ENCODE measurements around the gene POMZP3. TPM values are rescaled to one million over a fixed set of nuclear protein-coding genes. Genes with fewer than 3 reads are reported as not detected.
"Not testable (repeated sequence)": the region's sequence is repeated elsewhere in the genome, so short reads cannot be mapped to it uniquely, and the experiment has no call there.

Gene POMZP3
- total and polyA plus RNA-seq, 8 donors: 1.1 to 18.1 (median 13.8) TPM; not detected in 2

GRCh38 chr7:76591033-76591432, 36.0 kb downstream of the POMZP3 start:
- 87 to 100% (median 97%) methylated on average over 1 to 3 of the region's 3 CpGs for WGBS, 5 donors
- H3K4me3 ChIP-seq; H3K9me3 ChIP-seq; intact Hi-C loops (cut with DNase I; ENCODE audit: low total_unique reads); DNase-seq; H3K27me3 ChIP-seq; H3K36me3 ChIP-seq; H3K27ac ChIP-seq: not testable (repeated sequence)
- peaks cover 10 to 35% (median 18%) of the 10 kb centered on the region in 4 donors for H3K4me1 ChIP-seq

- H3K4me1 ChIP-seq: peaks cover 17 to 45% (median 27%) of the 10 kb centered on the region in 4 donors
- no CpG with 5 or more reads among the region's 1 CpG for WGBS, 5 donors
- intact Hi-C loops (cut with DNase I; ENCODE audit: low total_unique reads); DNase-seq; H3K27me3 ChIP-seq; H3K36me3 ChIP-seq; H3K4me3 ChIP-seq; H3K9me3 ChIP-seq: not testable (repeated sequence)
- H3K27ac ChIP-seq: peak overlapping the region in 2 of 5 donors; percentile 46
Observed at GRCh38 chr7:76588586-76588985, 38.5 kb downstream of the POMZP3 start.

- H3K4me3 ChIP-seq; intact Hi-C loops (cut with DNase I; ENCODE audit: low total_unique reads); H3K27me3 ChIP-seq; H3K36me3 ChIP-seq; H3K9me3 ChIP-seq: not testable (repeated sequence)
- H3K27ac ChIP-seq: peak overlapping the region in 1 of 5 donors; percentile 1
- 61 to 86% (median 73%) methylated on average over 2 of the region's 2 CpGs for WGBS, 5 donors
- peak in 1 of 2 donors; percentile 12 for DNase-seq
- H3K4me1 ChIP-seq: peaks cover 19 to 53% (median 39%) of the 10 kb centered on the region in 4 donors
Observed at GRCh38 chr7:76586585-76587315, 40.3 kb downstream of the POMZP3 start.

- H3K4me3 ChIP-seq; H3K36me3 ChIP-seq; H3K27me3 ChIP-seq; intact Hi-C loops (cut with DNase I; ENCODE audit: low total_unique reads); H3K9me3 ChIP-seq: not testable (repeated sequence)
- peak in 1 of 3 donors; percentile 61 for TF ChIP-seq POLR2AphosphoS5 (IDR thresholded peaks at IDR 0.05)
- Histone ChIP-seq H3K4me1 (peaks cover 19 to 43% (median 31%) of the 10 kb centered on the region in 4 donors), H3K27ac (peak overlapping the region; percentile 56 to 80 (median 73))
- WGBS, 5 donors: 21 to 28% (median 22%) methylated on average over 4 to 5 of the region's 5 CpGs
- DNase-seq: peak in 1 of 2 donors; percentile 63
Observed at GRCh38 chr7:76583636-76584281, 43.3 kb downstream of the POMZP3 start.

- intact Hi-C loops (cut with DNase I; ENCODE audit: low total_unique reads); H3K4me3 ChIP-seq; H3K27me3 ChIP-seq; H3K9me3 ChIP-seq; H3K36me3 ChIP-seq: not testable (repeated sequence)
- DNase-seq: peak; percentile 82 to 86
- peaks cover 19 to 43% (median 29%) of the 10 kb centered on the region in 4 donors for H3K4me1 ChIP-seq
- 0 to 13% (median 11%) methylated on average over 1 to 2 of the region's 2 CpGs for WGBS, 5 donors
- H3K27ac ChIP-seq: peak overlapping the region in 4 of 5 donors; percentile 65 to 80 (median 75)
- peak in 2 of 3 donors; percentile 29 to 51 for TF ChIP-seq POLR2AphosphoS5 (IDR thresholded peaks at IDR 0.05)
Observed at GRCh38 chr7:76582848-76583631, 44.0 kb downstream of the POMZP3 start.

GRCh38 chr7:76575919-76576655, 51.0 kb downstream of the POMZP3 start:
- H3K9me3 ChIP-seq; H3K4me3 ChIP-seq; intact Hi-C loops (cut with DNase I; ENCODE audit: low total_unique reads); H3K27me3 ChIP-seq; H3K27ac ChIP-seq; H3K36me3 ChIP-seq: not testable (repeated sequence)
- peak in 1 of 2 donors; percentile 13 for DNase-seq
- H3K4me1 ChIP-seq: peaks cover 0 to 12% (median 2%) of the 10 kb centered on the region in 4 donors
- 55 to 68% (median 57%) methylated on average over 3 of the region's 3 CpGs for WGBS, 5 donors

- H3K4me3 ChIP-seq; H3K27me3 ChIP-seq; H3K36me3 ChIP-seq; H3K27ac ChIP-seq; H3K9me3 ChIP-seq; DNase-seq; intact Hi-C loops (cut with DNase I; ENCODE audit: low total_unique reads): not testable (repeated sequence)
- WGBS, 5 donors: 94 to 100% (median 100%) methylated on average over 1 of the region's 2 CpGs
- H3K4me1 ChIP-seq: peaks cover 0 to 13% (median 2%) of the 10 kb centered on the region in 4 donors
Observed at GRCh38 chr7:76575431-76575830, 51.6 kb downstream of the POMZP3 start.

GRCh38 chr7:76572296-76572695, 54.8 kb downstream of the POMZP3 start:
- peaks cover 0 to 36% (median 10%) of the 10 kb centered on the region in 4 donors for H3K4me1 ChIP-seq
- H3K27ac ChIP-seq; H3K27me3 ChIP-seq; H3K36me3 ChIP-seq; H3K4me3 ChIP-seq; intact Hi-C loops (cut with DNase I; ENCODE audit: low total_unique reads); DNase-seq; H3K9me3 ChIP-seq: not testable (repeated sequence)
- WGBS, 5 donors: 38 to 79% (median 65%) methylated on average over 3 of the region's 3 CpGs

- intact Hi-C loops (cut with DNase I; ENCODE audit: low total_unique reads): not testable (repeated sequence)
Observed at GRCh38 chr7:76570324-76570775, 56.7 kb downstream of the POMZP3 start.

GRCh38 chr7:76568742-76569141, 58.3 kb downstream of the POMZP3 start:
- H3K27ac ChIP-seq; H3K27me3 ChIP-seq; H3K4me3 ChIP-seq; H3K36me3 ChIP-seq; intact Hi-C loops (cut with DNase I; ENCODE audit: low total_unique reads); H3K9me3 ChIP-seq: not testable (repeated sequence)
- peak in 1 of 2 donors; percentile 39 for DNase-seq
- H3K4me1 ChIP-seq: peaks cover 0 to 31% (median 8%) of the 10 kb centered on the region in 4 donors

More at GRCh38 chr7:76570324-76570775, 56.7 kb downstream of the POMZP3 start:
- H3K4me3 ChIP-seq, H3K27ac ChIP-seq, H3K9me3 ChIP-seq, H3K36me3 ChIP-seq, H3K27me3 ChIP-seq: not testable (repeated sequence)
- peaks cover 0 to 31% (median 8%) of the 10 kb centered on the region in 4 donors for H3K4me1 ChIP-seq
- WGBS, 5 donors: 62 to 90% (median 71%) methylated on average over 4 of the region's 4 CpGs
- peak in 1 of 2 donors; percentile 15 for DNase-seq

Data from stomach (tissue), 9 donors.